Muscle of back (tissue), 13 donors: ENCODE data around the gene CTRB1. TPM values are rescaled to one million over a fixed set of nuclear protein-coding genes. Genes with fewer than 3 reads are reported as not detected.
A peak's percentile ranks its signal among the peaks of the same experiment; 100 is the strongest.

Experiments used
- DNase-seq, 3 donors: peaks; one replicate each; pipeline versions ENCODE4 v3.0.0 to v3.0.0-alpha.2; 2013
- long read RNA-seq, 9 donors: transcript quantifications; one replicate each; lab custom pipeline, GENCODE V29; 2026
- polyA plus RNA-seq, 10 donors: library from polyadenylated mRNA; unstranded; fragments of 120-200 nt; gene quantifications; one replicate each; pipeline ENCODE4 v1.2.1, GENCODE V29; 2013; ENCODE audit not compliant: insufficient read length in 10 of 10

CTRB1 gene
- under 1 TPM in 5 of 10 donors, not detected in 5; 0.22 to 0.74 (median 0.39) TPM for polyA plus RNA-seq
- long read RNA-seq, donor 1 = 0 reads
- long read RNA-seq, donor 2 = 0 reads
- long read RNA-seq, donor 3 = 0 reads
- long read RNA-seq, donor 4 = 0 reads
- long read RNA-seq, donor 5, partial matches to known transcripts = 117 of 117 reads
- long read RNA-seq, donor 5, other reads (novel, unspliced or antisense) = 0 of 117 reads
- long read RNA-seq, donor 6 = 0 reads
- long read RNA-seq, donor 7 = 0 reads
- long read RNA-seq, donor 8 = 0 reads
- long read RNA-seq, donor 9 = 0 reads

DNA sequence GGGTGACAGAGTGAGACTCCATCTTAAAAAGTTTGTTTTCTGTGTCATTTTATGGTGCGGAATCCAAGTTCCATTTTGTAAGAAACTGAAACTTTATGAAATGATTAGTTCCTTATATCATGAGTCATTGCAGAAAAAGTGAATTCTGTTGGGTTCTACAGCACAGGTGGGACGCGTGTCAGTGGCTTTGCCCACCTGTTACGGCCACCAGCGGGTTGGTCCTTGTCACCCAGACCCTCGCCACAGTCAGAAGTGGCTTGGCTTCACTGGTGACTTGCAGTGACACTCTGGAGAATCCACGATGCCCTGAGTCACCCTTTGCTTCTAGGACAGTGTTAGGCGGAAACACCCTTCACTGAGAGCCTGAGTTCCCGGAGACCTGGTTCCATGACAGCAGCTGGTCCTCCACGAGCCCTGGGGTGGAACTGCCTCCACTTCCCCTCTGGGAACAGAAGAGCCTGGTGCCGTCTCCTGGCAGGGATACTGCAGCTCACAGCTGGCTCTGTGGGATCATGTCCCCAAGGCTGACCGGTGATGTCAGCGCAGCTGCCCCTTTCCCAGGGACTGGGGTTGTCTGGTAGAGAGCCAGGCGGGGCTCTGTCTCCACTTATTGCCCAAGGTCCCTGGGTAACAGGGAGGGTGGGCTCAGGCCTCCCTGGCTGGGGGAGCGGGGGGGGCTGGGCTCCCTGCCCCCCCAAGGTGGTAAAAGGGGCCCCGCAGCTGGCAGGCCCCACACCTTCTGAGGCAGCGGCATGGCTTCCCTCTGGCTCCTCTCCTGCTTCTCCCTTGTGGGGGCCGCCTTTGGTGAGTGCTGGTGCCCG is at the start of gene CTRB1:
CTRB1 (plus strand) TSS at position 733 of the 821 bp plus-strand sequence; CDS start at position 753, 20 bp downstream.
- DNase-seq = no peak

DNA sequence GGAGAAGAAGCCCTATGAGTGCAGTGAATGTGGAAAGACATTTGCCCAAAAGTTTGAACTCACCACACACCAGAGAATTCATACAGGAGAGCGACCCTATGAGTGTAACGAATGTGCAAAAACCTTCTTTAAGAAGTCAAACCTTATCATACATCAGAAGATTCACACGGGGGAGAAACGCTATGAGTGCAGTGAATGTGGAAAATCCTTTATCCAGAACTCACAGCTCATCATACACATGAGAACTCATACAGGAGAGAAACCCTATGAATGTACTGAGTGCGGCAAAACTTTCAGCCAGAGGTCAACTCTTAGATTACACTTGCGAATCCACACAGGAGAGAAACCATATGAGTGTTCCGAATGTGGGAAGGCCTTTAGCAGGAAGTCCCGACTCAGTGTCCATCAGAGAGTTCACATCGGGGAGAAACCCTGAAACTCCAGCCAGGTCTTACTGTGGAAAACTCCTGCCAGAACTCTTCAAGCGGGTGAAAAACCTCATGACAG is 48.8 kb upstream of the CTRB1 start:
- no peak for DNase-seq

DNA sequence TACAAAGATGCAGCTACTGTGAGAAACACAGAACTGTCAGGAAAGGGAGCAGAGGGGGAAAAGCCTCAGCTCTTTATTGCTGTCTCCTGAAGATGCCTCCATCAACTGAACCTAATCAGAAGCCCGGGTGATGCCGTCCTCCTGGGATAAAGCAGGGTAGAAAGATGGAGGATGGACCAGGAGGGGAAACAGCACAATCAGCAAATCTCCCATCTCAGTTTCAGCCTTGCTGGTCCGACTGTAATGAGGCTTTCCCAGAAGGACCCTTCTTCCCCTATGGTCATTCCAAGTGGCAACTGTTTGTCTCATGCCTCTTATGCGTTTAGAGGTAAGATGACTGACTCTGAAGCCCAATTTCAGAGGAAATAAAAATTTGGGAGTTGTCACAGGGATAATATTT is 46.2 kb upstream of the CTRB1 start:
- no peak for DNase-seq

DNA sequence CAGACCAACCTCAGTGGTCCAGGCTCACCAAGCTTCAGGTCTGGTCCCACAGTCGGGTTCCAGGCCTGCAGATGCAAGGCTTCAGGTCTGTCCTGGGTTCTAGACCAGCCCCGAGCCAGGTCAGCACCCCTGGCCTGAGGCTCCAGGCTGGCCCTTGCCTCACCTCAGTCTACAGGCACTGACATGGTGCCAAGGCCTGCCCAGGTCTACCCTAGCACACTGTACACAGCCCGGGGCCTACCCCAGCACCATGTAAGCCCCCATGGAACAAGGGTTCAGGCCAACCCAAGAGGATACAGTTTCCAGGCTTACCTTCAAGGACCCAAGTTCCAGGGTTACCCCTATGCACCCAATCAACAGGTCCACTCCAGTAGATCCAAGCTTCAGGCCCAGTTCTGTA is 43.7 kb upstream of the CTRB1 start:
- no peak for DNase-seq

DNA sequence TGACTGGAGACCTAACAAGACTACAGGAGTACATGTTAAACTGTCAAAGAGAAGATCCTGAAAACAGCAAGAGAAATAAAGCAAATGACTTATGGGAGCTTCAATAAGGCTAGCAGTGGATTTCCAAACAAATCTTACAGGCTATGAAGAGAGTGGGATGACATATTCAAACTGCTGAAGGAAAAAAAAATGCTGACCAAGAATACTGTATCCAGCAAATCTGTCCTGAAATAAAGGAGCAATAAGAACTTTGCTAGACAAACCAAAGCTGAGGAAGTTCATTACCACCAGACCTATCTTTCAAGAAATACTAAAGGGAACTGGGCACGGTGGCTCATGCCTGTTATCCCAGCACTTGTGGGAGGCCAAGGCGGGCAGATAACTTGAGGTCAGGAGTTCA is 41.9 kb upstream of the CTRB1 start:
- no peak for DNase-seq

DNA sequence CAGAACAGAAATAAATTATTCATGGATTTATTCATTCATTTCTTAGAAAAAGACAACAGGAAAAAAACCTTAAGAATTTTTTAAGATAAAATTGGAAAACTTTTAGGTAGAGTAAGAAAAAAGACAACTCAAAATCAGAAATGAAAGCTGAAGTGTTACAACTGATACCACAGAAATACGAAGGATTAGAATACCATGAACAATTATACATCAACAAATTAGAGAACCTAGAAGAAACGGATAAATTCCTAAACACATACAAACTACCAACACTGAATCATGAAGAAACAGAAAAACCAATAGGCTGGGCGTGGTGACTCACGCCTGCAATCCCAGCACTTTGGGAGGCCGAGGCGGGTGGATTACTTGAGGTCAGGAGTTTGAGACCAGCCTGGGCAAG is 39.6 kb upstream of the CTRB1 start:
- no peak for DNase-seq

DNA sequence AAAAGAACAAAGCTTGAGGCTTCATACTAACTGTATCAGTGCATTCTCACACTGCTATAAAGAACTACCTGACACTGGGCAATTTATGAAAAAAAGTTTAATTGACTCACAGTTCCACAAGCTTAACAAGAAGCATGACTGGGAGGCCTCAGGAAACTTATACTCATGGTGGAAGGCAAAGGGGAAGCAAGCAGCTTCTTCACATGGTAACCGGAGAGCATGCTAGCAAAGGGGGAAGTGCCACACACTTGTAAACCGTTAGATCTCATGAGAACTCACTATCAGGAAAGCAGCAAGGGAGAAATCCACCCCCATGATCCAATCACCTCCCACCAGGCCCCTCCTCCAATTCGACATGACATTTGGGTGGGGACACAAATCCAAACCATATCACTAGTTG is 37.2 kb upstream of the CTRB1 start:
- no peak for DNase-seq

DNA sequence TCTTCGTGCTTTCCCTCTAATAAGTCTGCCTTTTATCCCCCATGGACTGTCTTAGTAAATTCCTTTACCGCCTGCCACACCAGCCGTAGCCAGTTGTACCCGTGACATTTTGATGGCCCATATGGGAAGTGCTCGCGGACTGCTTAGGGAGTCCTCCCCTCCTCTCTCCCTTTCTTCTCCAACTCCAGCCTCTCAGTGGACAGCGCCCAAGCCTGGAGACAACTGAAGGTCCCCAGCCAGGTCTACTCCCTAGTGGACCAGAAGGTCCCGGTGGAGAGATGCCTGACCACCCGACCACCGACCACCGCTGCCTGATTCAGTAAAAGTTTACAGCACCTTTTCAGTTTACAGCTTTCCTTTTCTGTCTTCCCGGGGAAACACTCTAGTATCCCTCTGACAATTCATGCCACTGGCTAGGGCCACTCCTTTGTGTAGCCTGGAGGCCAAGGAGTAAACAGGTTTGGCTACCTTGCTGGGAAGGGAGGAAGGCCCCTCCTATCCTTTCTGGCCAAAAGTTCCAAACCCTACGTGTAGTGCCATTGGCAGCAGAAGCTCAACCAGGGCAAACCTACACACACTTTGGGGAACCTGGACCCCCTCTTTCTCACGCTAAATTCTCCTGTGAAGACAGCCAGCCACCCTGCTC is 29.8 kb upstream of the CTRB1 start:
- DNase-seq = no peak

DNA sequence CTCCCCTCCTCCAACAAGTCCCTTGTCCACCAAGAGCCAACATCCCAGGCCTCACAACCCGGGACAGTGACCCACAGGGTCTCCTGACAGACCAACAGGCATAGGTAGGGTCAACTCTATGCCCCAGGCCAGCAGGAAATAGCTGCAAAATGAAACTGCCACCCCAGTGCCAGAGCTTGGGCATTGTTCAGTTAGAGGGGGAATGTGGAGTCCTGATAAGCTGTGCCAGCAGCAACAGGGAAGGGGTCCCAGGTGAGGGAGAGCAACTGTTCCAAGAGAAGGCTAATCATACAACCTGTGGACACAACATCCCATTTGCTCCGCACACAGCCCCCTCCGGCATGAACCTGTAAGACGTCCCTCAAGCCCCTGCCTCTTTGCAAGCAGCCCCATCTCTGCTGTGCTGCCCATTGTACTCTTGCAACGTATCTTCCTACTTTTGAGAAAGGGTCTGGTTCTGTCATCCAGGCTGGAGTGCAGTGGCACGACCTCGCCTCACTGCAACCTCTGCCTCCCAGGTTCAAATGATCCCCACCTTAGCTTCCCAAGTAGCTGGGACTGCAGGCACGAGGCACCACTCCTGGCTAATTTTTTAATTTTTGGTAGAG is 29.0 kb upstream of the CTRB1 start:
- DNase-seq = no peak

DNA sequence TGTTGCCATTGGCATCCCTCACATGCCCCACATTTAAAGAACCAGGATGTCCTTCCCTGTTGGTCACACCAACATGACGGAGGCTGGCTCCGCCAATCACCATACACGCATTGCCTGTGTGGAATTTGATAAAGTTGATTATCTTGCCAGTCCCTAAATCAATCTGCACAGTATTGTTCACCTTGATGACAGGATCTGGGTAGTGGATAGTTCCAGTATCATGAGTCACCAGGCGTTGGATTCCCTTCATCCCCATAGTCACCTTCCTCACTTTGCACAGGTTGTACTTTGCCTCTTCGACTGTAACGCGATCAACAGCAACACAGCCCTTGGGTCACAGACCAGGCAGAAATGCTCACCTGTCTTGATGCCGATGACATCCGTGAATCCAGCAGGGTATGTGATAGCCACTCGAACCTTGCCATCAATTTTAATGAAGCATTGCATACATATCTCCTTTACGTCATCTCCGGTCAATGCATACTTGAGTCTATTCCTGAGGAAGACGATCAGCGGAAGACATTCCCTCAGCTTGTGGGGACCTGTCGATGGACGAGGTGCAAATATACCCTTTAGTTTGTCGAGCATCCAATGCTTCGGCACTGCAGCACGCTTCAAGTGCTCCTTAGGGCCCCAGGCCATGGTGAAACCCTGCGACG is 26.1 kb upstream of the CTRB1 start:
- DNase-seq = no peak

DNA sequence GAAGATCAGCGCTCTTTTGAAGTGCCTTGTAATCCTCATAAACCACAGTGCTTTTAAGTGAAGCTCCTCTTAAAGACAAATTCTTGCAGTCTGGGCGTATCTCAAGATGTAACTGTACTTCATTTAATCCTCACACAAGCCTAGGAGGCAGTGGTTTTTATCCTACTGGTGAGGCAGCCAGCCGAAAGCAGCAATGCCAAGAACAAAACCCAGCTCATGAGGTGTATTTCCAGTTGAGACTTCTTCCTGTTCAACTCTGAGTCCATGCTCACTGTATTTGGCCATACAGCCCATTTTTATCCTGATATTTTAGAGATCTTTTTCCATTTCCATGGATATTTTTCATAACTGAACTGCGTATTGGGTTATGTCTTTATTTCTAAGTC is 25.5 kb upstream of the CTRB1 start:
- no peak for DNase-seq

DNA sequence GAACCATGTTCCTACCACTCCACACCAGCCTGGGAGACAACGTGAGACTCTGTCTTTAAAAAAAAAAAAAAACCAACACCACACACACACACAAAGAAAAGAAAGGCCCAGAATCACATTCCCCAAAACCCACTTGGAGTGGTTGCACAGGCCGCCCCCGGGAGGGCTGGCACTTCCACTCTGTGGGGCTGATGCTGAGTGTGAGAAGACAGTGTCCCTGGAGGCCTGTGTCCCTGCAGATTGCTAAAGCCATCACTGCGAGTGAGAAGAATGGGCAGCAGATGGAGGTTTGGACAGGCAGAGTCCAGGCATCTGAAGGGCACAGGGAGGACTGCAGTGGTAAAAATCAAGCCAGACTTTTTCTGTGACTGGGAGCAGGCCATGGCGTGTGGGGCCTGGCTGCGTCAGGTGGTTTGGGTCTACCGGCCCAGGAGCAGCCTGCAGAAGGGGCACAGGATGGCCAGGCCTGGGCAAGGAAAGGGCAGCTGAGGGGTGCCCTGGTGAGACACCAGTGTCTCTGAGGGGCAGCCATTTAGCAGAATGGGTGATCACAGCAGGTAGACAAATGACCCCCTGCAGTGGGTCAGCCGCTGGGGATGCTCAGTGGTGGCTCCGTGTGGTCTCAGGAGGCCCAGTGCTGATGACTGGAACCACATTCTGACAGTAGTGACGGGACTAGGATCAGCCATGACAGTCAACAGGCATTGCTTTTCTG is 24.9 kb upstream of the CTRB1 start:
- DNase-seq = no peak

DNA sequence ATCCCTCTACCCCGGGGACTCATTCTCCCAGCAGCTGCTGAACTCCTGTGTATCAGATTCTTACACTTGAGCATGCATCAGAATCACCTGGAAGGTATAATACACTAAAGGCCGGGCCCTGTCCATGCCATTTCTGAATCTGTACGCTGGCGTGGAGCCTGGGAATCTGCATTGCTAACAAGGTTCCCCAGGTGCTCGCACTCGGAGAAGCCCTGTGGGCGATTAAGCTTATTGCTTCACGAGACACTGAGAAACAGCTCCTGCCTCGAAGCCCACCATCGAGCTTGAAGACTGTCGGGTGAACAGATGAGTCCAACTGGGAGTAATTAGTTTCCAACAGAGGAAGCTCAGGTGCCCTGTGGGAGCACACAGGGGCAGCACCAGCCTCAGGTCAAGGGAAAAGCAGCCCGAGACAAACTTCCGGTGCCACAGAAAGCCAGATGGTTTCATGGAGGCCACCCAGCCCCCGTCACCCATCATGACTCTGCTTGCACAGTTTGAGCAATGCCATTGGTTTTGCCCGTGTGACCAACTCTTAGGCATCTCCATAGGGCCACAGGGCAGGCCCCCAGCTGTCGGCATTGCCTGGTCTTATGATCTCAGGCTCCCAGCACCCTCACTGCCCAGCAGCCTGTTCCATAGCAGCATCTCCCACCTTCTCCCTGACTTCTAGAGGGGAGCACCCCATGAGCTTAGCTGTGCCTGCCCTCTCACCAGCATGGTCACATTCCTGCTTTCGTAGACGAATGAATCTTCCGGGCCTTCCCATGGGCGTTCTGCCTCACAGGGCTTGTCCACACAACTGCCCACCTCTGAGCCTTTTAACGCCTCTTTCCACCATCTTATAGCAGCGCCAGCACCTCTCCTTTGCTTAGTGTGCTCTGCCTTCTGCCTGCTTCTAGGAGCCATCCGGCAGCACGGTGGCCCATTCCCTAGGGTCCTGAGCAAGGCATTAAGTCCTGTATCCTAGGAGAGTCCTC is 22.7 kb upstream of the CTRB1 start:
- DNase-seq = no peak

DNA sequence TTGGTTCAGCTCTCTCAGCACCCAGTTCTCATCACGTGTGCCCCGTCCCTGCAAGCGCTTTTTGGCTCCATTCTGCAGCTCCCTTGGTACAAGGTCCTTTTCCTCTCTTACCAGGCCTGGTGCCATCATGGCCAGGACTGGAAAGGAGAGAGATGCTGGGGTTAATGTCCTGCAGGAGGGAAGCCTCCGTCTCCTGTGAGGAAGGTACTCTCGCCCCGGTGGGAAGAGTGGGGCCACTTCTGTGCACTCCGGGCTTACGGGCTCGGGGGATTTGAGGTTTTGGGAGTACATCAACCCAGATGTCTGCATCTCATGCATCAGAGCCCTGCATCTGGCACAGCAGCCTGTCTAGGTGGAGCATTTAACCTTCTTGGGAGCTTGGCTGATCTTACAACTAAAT is 22.0 kb upstream of the CTRB1 start:
- no peak for DNase-seq

DNA sequence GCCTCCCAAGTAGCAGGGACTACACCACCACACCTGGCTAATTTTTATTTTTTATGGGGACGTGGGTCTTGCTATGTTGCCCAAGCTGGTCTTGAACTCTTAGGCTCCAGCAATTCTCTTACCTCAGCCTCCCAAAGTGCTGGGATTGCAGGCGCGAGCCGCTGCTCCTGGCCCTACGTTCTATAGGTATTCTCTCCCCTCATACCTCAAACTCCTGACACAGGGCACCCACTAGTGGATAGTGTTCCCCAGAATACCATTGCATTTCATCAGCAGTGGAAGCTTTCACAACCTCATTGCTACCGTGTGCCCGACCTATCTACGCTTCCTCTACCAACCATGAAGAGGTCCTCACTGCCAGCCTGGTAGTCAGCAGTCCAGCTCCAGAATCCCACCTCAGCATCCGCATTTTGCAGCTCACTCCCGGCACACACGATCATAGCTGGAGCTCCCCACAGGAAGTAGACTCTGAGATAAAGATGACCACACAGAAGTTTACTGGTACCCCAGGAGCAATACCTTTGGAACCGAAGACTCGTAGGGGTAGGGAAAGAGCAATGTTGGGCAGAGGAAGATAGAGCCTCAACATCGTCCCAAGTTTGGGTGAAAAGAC is 21.2 kb upstream of the CTRB1 start:
- DNase-seq = no peak

DNA sequence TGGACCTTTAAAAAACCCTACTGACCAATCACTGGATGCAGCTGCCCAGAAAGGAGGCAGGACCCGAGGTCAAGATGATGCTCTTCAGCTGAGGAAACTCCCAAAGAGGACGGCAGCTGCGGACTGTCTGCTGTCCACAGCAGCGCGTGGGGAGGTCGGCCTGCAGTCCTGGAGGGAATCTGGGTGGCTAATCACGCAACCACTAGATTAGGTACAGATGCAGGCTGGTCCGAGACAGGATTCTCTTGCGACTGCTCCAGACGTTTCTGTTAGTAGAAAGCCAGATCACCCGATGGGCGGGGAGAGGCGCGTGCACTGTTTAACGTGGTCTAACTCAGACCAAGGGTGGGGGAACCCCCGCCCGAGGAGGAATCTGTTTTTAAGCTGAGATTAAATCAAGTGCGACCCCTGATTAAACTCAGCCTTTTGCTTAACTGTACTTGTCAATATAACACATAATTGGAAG is 20.6 kb upstream of the CTRB1 start:
- DNase-seq = peak in 1 of 3 donors; percentile 23

DNA sequence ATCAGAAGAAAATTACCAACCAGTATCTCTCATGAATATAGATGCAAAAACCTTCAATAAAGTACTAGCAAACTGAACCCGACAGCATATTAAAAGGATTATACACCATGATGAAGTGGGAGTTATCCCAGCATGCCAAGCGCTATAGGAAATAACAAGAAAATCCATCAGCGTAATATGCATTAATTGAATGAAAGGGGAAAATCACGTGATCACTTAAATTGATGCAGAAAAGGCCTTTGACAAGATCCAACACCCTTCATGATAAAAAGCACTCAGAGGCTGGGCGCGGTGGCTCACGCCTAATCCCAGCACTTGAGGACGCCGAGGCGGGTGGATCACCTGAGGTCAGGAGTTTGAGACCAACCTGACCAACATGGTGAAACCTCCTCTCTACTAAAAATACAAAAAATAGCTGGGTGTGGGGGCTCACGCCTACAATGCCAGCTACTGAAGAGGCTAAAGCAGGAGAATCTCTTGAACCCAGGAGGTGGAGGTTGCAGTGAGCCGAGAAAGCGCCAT is 16.7 kb upstream of the CTRB1 start:
- DNase-seq = no peak

DNA sequence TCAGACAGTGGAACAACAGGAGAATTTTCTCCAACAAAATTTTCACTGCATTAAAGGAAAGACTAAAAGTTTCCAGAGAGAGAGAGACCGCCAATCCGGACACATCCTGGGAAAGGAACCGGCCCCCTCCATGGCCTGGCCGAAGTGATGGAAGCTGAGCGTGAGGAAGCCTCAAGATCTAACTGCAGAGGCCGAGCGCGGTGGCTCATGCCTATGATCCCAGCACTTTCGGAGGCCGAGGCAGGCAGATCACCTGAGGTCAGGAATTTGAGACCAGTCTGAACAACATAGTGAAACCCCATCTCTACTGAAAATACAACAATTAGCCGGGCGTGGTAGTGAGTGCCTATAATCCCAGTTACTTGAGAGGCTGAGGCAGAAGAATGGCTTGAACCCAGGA is 15.7 kb upstream of the CTRB1 start:
- DNase-seq = peak in 1 of 3 donors; percentile 30
